SK-N-SH (cell line): ENCODE measurements around the gene CHMP1A. TPM values are rescaled to one million over a fixed set of nuclear protein-coding genes. Genes with fewer than 3 reads are reported as not detected.
A peak's percentile ranks its signal among the peaks of the same experiment; 100 is the strongest.

ENCODE experiments used
- CTCF ChIA-PET: fragments of 300-600, 350-600 bp; formaldehyde crosslinking; extraction: SDS; loops from one replicate; lab custom pipeline; 2021; lab: Yijun Ruan, JAX
- POLR2A ChIA-PET: fragments of 350-600 bp; sonication (Branson Sonifier 250); formaldehyde crosslinking; extraction: SDS; loops from one replicate; lab custom pipeline; 2020; ENCODE audit warnings: antibody characterized with exemption, inconsistent platforms; lab: Yijun Ruan, JAX
- DNase-seq: peaks from one replicate; pipeline ENCODE4 v3.0.0; 2012
- H2AFZ ChIP-seq: fragments of 200-600 bp; sonication (generic); 2 replicates; pipeline ENCODE4 v1.8.1; 2016; ENCODE audit warnings: antibody characterized with exemption, mild to moderate bottlenecking, low read depth
- H3F3A ChIP-seq: fragments of 200-600 bp; sonication (generic); replicated peaks from 2 replicates; pipeline ENCODE3; 2016; ENCODE audit warnings: antibody characterized with exemption, mild to moderate bottlenecking; ENCODE audit not compliant: insufficient read depth
- H3K27ac ChIP-seq, 2 experiments: fragments of 200-500 bp in 1 of 2; fragments of 200-600 bp in 1 of 2; sonication (Bioruptor generic) in 1 of 2; sonication (generic), shearing (Covaris generic) in 1 of 2; 2 replicates each; pipeline versions ENCODE4 v1.5.1 to v1.6.1; 2014 to 2016; ENCODE audit warnings: low read depth in 2 of 2, inconsistent platforms in 1 of 2, low read length in 1 of 2, mild to moderate bottlenecking in 1 of 2, mixed read lengths in 1 of 2
- H3K27me3 ChIP-seq: fragments of 200-600 bp; sonication (generic), shearing (Covaris generic); 2 replicates; pipeline ENCODE4 v1.6.1; 2016; ENCODE audit warnings: mixed run types; ENCODE audit not compliant: insufficient read depth
- H3K36me3 ChIP-seq, 2 experiments: fragments of 200-500 bp in 1 of 2; fragments of 200-600 bp in 1 of 2; sonication (Bioruptor generic) in 1 of 2; sonication (generic) in 1 of 2; replicated peaks in 1 of 2; 2 replicates each; pipeline versions ENCODE3 to v1.5.1; 2014 to 2016; ENCODE audit warnings: low read length in 1 of 2, mild to moderate bottlenecking in 1 of 2; ENCODE audit not compliant: insufficient read depth in 2 of 2, control insufficient read depth in 1 of 2
- H3K4me1 ChIP-seq, 2 experiments: fragments of 200-500 bp in 1 of 2; fragments of 200-600 bp in 1 of 2; sonication (Bioruptor generic) in 1 of 2; sonication (generic), shearing (Covaris generic) in 1 of 2; 2 replicates each; pipeline versions ENCODE4 v1.5.1 to v1.6.1; 2014 to 2016; ENCODE audit warnings: low read depth in 1 of 2, low read length in 1 of 2, mixed run types in 1 of 2; ENCODE audit not compliant: insufficient read depth in 2 of 2, control insufficient read depth in 1 of 2
- H3K4me2 ChIP-seq: fragments of 200-600 bp; sonication (generic), shearing (Covaris generic); 2 replicates; pipeline ENCODE4 v1.6.1; 2017; ENCODE audit warnings: mixed run types
- H3K4me3 ChIP-seq, 2 experiments: fragments of 200-500 bp in 1 of 2; fragments of 200-600 bp in 1 of 2; sonication (Bioruptor generic) in 1 of 2; sonication (generic), shearing (Covaris generic) in 1 of 2; 2 replicates each; pipeline versions ENCODE4 v1.5.1 to v1.8.1; 2014 to 2016; ENCODE audit warnings: low read depth in 2 of 2, inconsistent platforms in 1 of 2, low read length in 1 of 2, mild to moderate bottlenecking in 1 of 2, mixed read lengths in 1 of 2, moderate library complexity in 1 of 2
- H3K79me2 ChIP-seq: fragments of 200-600 bp; sonication (generic); 2 replicates; pipeline ENCODE4 v1.8.1; 2017; ENCODE audit warnings: mild to moderate bottlenecking; ENCODE audit not compliant: insufficient read depth
- H3K9ac ChIP-seq: fragments of 200-600 bp; sonication (generic); 2 replicates; pipeline ENCODE4 v1.6.1; 2017; ENCODE audit warnings: mixed run types
- H3K9me2 ChIP-seq: fragments of 200-600 bp; sonication (generic); 2 replicates; pipeline ENCODE4 v1.6.1; 2017; ENCODE audit warnings: mixed run types
- H3K9me3 ChIP-seq: fragments of 200-600 bp; sonication (generic); 2 replicates; pipeline ENCODE4 v1.6.1; 2017; ENCODE audit warnings: mixed run types, mild to moderate bottlenecking, moderate library complexity
- H4K20me1 ChIP-seq: fragments of 200-600 bp; sonication (generic); 2 replicates; pipeline ENCODE4 v1.6.1; 2017; ENCODE audit warnings: mild to moderate bottlenecking, mixed run types; ENCODE audit not compliant: insufficient read depth
- CHD2 ChIP-seq: fragments of 150-350 bp; IDR thresholded peaks from 2 replicates; pipeline ENCODE4 v1.6.1; 2018; ENCODE audit warnings: low read length; ENCODE audit not compliant: partially characterized antibody
- ELF1 ChIP-seq: IDR thresholded peaks from 2 replicates; pipeline ENCODE4 v1.4.0; 2012
- EZH2phosphoT487 ChIP-seq: fragments of 200-600 bp; sonication (generic); IDR thresholded peaks from 2 replicates; pipeline ENCODE4 v1.6.1; 2017; ENCODE audit warnings: low read depth, mixed run types, mild to moderate bottlenecking, antibody characterized with exemption, moderate library complexity, borderline replicate concordance
- FOSL2 ChIP-seq: IDR thresholded peaks from 2 replicates; pipeline ENCODE4 v1.4.0; 2012; ENCODE audit warnings: low read depth, mild to moderate bottlenecking, moderate library complexity, borderline replicate concordance
- GABPA ChIP-seq: IDR thresholded peaks from 2 replicates; pipeline ENCODE4 v1.4.0; 2012; ENCODE audit warnings: low read depth, mild to moderate bottlenecking
- NFIC ChIP-seq: IDR thresholded peaks from 2 replicates; pipeline ENCODE4 v1.4.0; 2012; ENCODE audit warnings: borderline replicate concordance
- NRF1 ChIP-seq: IDR thresholded peaks from 2 replicates; pipeline ENCODE4 v1.6.1; 2012; ENCODE audit warnings: low read depth, mild to moderate bottlenecking, low read length
- POLR2AphosphoS5 ChIP-seq: IDR thresholded peaks from 2 replicates; pipeline ENCODE4 v1.6.1; 2012; ENCODE audit warnings: low read depth, low read length
- RAD21 ChIP-seq: IDR thresholded peaks from 2 replicates; pipeline ENCODE4 v1.6.1; 2012; ENCODE audit warnings: mild to moderate bottlenecking, low read length
- SIN3A ChIP-seq: IDR thresholded peaks from 2 replicates; pipeline ENCODE4 v1.6.1; 2012; ENCODE audit warnings: low read depth, mild to moderate bottlenecking, low read length, moderate library complexity, borderline replicate concordance
- SMC3 ChIP-seq: IDR thresholded peaks from 2 replicates; pipeline ENCODE4 v1.6.1; 2012; ENCODE audit warnings: low read depth, low read length, improper control_type of control experiment
- TAF1 ChIP-seq: IDR thresholded peaks from 2 replicates; pipeline ENCODE4 v1.6.1; 2012; ENCODE audit warnings: low read depth, mild to moderate bottlenecking, low read length, moderate library complexity, borderline replicate concordance
- TEAD4 ChIP-seq: IDR thresholded peaks from 2 replicates; pipeline ENCODE4 v1.4.0; 2012; ENCODE audit warnings: mild to moderate bottlenecking, borderline replicate concordance; ENCODE audit not compliant: insufficient read depth
- YY1 ChIP-seq: IDR thresholded peaks from 2 replicates; pipeline ENCODE4 v1.4.0; 2012; ENCODE audit warnings: low read depth, mild to moderate bottlenecking
- WGBS: methylation state at CpG from one replicate; pipeline ENCODE4 v1.1.6; 2017; ENCODE audit warnings: low lambda C conversion rate; 5-methylcytosine and 5-hydroxymethylcytosine counted together
- polyA plus RNA-seq, 3 experiments: library from polyadenylated mRNA; depleted of rRNA; stranded (reverse); fragments of >200 nt; gene quantifications; 2 replicates each; pipeline ENCODE4 v1.2.3, GENCODE V29; 2012
- TF ChIP-seq, protein P1 (sequence below): IDR thresholded peaks from 2 replicates; pipeline ENCODE4 v1.4.0; 2012; ENCODE audit warnings: low read depth
- TF ChIP-seq, protein P2 (sequence below): fragments of 150-350 bp; IDR thresholded peaks from 2 replicates; pipeline ENCODE4 v1.6.1; 2017; ENCODE audit warnings: antibody characterized with exemption, low read length, low read depth, borderline replicate concordance
- TF ChIP-seq, protein P3 (sequence below): IDR thresholded peaks from 2 replicates; pipeline ENCODE4 v1.6.1; 2012; ENCODE audit warnings: mild to moderate bottlenecking, low read depth, low read length, moderate library complexity
- TF ChIP-seq, protein P4 (sequence below): fragments of 200-600 bp; sonication (generic); IDR thresholded peaks from 2 replicates; pipeline ENCODE4 v1.6.1; 2017; ENCODE audit warnings: antibody characterized with exemption, mild to moderate bottlenecking, moderate library complexity

CHMP1A gene
- polyA plus RNA-seq, 1 of the 3 experiments (the other 2 are of a cell fraction), result 138 TPM

DNA sequence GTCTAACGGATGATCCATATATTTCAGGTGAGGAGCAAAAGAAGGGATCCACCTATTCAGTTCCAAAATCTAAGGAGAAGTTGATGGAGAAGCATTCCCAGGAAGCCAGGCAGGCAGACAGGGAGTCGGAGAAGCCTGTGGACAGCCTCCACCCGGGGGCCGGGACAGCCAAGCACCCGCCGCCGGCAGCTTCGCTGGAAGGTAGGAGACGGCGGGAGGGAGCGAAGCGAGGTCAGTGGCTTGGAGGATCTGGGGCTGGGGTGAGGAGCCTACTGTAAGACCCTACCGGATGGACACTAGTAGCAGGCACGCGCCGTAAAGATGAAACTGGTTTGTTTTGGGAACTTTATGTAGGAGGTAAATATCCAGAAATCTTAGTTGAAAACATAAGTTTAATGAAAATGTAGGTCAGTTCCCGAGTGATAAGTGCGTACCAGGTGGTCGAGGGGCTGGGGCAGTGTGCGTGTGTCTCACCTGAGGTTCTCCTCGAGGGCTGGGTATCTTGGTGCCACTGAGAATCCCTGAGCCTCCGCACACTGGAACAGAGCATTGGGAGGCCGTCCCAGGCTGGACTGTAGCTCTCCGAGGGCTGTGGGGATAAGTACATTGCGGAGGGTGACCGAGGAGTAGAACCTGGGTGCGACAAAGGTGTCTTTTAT lies 842 bp upstream of the CHMP1A start:
- peak overlapping the region; percentile 87 for H3K4me2 ChIP-seq
- H2AFZ ChIP-seq, result peak overlapping the region; percentile 80; the same call in 1 of the 2 replicates
- DNase-seq, result peak; percentile 71
- peak overlapping the region; percentile 60 to 75 for H3K27ac ChIP-seq
- peaks cover 15 to 21% of the 10 kb centered on the region in 2 experiments for H3K36me3 ChIP-seq
- 7% methylated on average over 25 of the region's 27 CpGs for WGBS
- H3K9me3 ChIP-seq, result no peaks in the 10 kb centered on the region
- TF ChIP-seq NFIC (no peak), FOSL2 (0 out of 2 replicates have a peak, but pooled peaks have one; percentile 0), TAF1 (no peak)
- TF ChIP-seq, protein P1, sequence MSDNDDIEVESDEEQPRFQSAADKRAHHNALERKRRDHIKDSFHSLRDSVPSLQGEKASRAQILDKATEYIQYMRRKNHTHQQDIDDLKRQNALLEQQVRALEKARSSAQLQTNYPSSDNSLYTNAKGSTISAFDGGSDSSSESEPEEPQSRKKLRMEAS, result no peak
- peaks cover 10% of the 10 kb centered on the region; the same call in 1 of the 2 replicates for H4K20me1 ChIP-seq
- H3K4me3 ChIP-seq, result peak overlapping the region; percentile 83 to 89
- no peaks in the 10 kb centered on the region for H3K9me2 ChIP-seq
- CTCF ChIA-PET, result interaction anchor here (0.6 to 2.9 kb wide), 3 partner anchors 9 to 23 kb away, joined by 3 to 8 read pairs (median 4); no protein-coding TSS in a partner anchor
- no peaks in the 10 kb centered on the region for H3K27me3 ChIP-seq
- H3K9ac ChIP-seq, result peak overlapping the region; percentile 83
- peaks cover 0 to 13% of the 10 kb centered on the region in 2 experiments; a peak in 1 of 4 replicates for H3K4me1 ChIP-seq
- POLR2A ChIA-PET, result interaction anchor here (1.0 kb wide), 1 partner anchor 16 kb away, joined by 3 read pairs; no protein-coding TSS in a partner anchor
- H3F3A ChIP-seq, result no peaks in the 10 kb centered on the region
- peaks cover 74% of the 10 kb centered on the region for H3K79me2 ChIP-seq

DNA sequence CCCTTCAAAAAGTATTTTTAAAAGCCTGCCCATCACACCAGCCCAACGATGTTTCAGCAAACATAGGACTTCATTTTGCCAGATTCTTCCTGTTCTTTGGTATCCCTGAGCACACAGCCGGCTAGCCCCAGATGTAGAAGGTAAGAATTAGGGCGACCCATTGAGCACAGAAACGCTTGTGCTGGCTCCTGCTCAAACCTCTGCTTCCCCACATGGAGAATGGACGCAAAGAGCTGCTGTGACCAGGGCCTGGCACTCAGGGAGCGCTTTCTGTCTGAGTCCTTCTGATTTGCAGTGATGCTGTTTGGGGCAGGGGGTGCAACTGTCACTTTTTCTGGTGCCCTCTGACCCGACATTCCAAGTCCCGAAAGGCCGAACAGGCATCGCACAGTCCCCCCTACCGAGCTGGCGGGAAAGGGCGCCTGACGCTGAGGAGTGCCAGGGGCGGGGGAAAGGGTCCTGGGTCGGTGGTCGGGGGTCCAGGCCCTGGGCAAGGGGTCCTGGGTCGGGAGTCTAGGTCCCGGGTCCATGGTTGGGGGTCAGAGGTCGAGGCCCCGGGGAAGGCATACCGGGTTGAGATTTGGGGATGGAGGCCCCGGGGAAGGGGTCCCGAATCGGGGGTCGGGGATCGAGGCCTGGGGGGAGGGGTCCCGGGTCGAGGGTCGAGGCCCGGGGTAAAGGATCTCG lies 930 bp downstream of the CHMP1A start:
- H3K4me3 ChIP-seq, result peak overlapping the region; percentile 83 to 89
- no peak overlapping the region for H2AFZ ChIP-seq
- no peak for DNase-seq
- CTCF ChIA-PET, result interaction anchor here (1.4 to 1.5 kb wide), 2 partner anchors 41 to 42 kb away, joined by 3 to 7 read pairs; no protein-coding TSS in a partner anchor
- H3K27ac ChIP-seq, result no peak overlapping the region; a peak in 1 of 4 replicates
- H3F3A ChIP-seq, result no peaks in the 10 kb centered on the region
- H3K79me2 ChIP-seq, result peaks cover 81% of the 10 kb centered on the region
- H3K4me1 ChIP-seq, result peaks cover 0 to 18% of the 10 kb centered on the region in 2 experiments; a peak in 1 of 4 replicates
- H3K9me3 ChIP-seq, result no peaks in the 10 kb centered on the region
- H3K36me3 ChIP-seq, result peaks cover 16 to 21% of the 10 kb centered on the region in 2 experiments
- peaks cover 20% of the 10 kb centered on the region for H4K20me1 ChIP-seq
- no peaks in the 10 kb centered on the region for H3K9me2 ChIP-seq
- TF ChIP-seq, protein P2, sequence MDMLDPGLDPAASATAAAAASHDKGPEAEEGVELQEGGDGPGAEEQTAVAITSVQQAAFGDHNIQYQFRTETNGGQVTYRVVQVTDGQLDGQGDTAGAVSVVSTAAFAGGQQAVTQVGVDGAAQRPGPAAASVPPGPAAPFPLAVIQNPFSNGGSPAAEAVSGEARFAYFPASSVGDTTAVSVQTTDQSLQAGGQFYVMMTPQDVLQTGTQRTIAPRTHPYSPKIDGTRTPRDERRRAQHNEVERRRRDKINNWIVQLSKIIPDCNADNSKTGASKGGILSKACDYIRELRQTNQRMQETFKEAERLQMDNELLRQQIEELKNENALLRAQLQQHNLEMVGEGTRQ, result no peak
- TF ChIP-seq, protein P1, result no peak
- TF ChIP-seq GABPA, result no peak
- TF ChIP-seq CHD2, result no peak
- no peak for TF ChIP-seq POLR2AphosphoS5
- TF ChIP-seq, protein P3, sequence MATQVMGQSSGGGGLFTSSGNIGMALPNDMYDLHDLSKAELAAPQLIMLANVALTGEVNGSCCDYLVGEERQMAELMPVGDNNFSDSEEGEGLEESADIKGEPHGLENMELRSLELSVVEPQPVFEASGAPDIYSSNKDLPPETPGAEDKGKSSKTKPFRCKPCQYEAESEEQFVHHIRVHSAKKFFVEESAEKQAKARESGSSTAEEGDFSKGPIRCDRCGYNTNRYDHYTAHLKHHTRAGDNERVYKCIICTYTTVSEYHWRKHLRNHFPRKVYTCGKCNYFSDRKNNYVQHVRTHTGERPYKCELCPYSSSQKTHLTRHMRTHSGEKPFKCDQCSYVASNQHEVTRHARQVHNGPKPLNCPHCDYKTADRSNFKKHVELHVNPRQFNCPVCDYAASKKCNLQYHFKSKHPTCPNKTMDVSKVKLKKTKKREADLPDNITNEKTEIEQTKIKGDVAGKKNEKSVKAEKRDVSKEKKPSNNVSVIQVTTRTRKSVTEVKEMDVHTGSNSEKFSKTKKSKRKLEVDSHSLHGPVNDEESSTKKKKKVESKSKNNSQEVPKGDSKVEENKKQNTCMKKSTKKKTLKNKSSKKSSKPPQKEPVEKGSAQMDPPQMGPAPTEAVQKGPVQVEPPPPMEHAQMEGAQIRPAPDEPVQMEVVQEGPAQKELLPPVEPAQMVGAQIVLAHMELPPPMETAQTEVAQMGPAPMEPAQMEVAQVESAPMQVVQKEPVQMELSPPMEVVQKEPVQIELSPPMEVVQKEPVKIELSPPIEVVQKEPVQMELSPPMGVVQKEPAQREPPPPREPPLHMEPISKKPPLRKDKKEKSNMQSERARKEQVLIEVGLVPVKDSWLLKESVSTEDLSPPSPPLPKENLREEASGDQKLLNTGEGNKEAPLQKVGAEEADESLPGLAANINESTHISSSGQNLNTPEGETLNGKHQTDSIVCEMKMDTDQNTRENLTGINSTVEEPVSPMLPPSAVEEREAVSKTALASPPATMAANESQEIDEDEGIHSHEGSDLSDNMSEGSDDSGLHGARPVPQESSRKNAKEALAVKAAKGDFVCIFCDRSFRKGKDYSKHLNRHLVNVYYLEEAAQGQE, result no peak
- TF ChIP-seq RAD21, result no peak
- no peak for TF ChIP-seq ELF1
- no peak for TF ChIP-seq TEAD4
- no peak for TF ChIP-seq NRF1
- TF ChIP-seq EZH2phosphoT487, result no peak
- no peak for TF ChIP-seq SIN3A
- TF ChIP-seq, protein P4, sequence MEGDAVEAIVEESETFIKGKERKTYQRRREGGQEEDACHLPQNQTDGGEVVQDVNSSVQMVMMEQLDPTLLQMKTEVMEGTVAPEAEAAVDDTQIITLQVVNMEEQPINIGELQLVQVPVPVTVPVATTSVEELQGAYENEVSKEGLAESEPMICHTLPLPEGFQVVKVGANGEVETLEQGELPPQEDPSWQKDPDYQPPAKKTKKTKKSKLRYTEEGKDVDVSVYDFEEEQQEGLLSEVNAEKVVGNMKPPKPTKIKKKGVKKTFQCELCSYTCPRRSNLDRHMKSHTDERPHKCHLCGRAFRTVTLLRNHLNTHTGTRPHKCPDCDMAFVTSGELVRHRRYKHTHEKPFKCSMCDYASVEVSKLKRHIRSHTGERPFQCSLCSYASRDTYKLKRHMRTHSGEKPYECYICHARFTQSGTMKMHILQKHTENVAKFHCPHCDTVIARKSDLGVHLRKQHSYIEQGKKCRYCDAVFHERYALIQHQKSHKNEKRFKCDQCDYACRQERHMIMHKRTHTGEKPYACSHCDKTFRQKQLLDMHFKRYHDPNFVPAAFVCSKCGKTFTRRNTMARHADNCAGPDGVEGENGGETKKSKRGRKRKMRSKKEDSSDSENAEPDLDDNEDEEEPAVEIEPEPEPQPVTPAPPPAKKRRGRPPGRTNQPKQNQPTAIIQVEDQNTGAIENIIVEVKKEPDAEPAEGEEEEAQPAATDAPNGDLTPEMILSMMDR, result no peak
- TF ChIP-seq SMC3, result no peak
- no peak for TF ChIP-seq YY1
- TF ChIP-seq, all 33 proteins: peak for 0
- POLR2A ChIA-PET, result interaction anchor here (0.8 to 1.2 kb wide), 2 partner anchors 11 to 30 kb away, joined by 3 to 4 read pairs; partner anchors contain the start of gene CDK10
- Histone ChIP-seq H3K27me3 (no peaks in the 10 kb centered on the region), H3K9ac (peak overlapping the region; percentile 83), H3K4me2 (peak overlapping the region; percentile 87)
- WGBS, result 13% methylated on average over 31 of the region's 32 CpGs
